ENCODE measurements around the gene ITGA11.

- TF ChIP-seq SUZ12 (IDR thresholded peaks at IDR 0.05; ENCODE audit: extremely low read depth, insufficient read depth, insufficient read length) (no peak), ZNF274 (IDR thresholded peaks at IDR 0.05; ENCODE audit: low read depth, low read length) (no peak), YY1 (IDR thresholded peaks at IDR 0.05; ENCODE audit: insufficient read depth, insufficient read length) (no peak)
These were observed 64.7 kb downstream of the ITGA11 start for GRCh38 chr15:68367226-68367625.
